Kidney glomerular epithelial cell (primary cell): ENCODE results near the gene DNAH14.

Experiments used
- DNase-seq: peaks from one replicate; lab custom pipeline; 2025; lab: John Stamatoyannopoulos, UW

The DNAH14 gene

DNA sequence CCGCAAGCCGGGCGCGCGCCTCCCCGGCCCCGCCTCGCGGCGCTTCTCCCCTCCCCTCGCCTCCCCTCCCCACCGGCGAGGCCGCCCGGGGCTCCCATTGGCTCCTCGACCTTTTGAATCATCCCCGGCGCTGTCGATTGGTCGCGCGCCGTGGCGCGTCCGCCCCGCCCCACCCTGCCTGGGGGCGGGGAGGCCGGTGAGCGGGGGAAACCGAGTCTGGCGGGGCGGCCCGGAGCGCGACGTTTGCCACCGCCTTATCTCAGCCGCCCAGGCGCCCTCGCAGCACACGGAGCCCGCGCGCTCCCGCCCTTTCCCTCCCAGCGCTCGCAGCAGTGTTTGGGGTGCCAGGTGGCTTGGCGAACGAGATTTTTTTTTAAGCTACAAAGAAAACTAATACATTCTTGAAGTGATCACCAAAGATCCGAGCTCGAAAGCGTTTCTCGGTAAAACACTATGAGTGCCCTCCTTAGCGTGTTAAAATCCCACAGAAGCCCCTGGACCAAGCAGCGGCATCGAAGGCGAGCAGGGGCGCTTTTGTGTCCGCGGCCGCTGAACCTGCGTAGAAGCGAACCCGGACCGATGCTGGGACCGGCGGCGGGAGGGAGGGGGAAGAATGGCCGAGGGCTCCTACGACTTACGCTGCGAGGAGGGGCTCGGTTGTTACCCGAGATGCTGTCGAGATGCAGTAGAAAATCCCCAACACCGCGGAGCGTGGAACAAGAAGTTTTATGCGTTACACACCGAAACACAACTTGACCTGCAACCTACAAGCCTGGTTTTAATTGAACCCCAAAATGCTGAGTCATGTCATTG, 498.8 kb downstream of the DNAH14 start:
- peak; percentile 77 for DNase-seq

DNA sequence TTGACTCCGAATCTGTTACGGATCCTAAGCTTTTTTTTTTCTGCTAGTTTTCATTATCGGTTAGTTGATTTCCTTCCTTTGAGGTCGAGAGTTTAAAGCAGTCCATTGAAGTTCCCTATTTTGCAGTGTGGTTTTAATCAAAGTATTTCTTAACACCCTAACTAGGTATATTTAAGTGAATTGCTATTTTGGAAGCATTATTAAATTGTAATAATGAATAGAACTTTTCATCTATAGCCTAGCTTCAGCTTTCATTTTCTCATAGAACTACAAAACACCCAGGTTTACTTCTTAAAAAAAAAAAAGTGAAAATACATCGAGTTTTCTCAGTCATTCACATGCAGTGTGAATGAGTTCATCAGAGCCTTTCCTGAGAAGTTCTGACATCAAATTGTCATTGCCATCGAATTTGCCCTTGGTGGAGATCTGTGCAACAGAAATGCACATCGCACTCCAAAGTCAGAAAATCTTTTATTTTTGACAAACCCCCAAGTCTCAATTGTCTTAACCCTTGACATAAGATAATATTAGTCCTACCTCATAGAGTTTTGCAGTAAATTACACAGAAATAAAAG, 499.5 kb downstream of the DNAH14 start:
- DNase-seq, result no peak

DNA sequence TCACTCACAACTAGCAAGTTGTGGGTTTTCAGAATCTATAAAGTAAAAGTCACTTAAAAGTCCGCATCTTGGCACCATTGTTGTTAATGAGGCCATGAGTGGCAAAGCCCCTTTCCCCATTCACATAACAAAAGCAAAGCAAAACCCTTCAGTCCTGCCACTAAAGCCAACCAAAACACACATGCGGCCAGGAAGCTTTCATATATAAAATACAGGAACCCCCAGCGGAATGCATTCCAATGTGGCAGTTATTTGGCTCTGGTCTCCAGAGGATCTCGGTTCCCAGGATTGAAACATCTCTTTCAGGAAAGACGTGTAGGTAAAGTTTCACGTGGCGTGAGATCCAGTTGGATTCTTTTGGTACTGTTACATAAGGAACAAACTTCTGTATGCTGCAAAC, 500.8 kb downstream of the DNAH14 start:
- DNase-seq, result no peak

DNA sequence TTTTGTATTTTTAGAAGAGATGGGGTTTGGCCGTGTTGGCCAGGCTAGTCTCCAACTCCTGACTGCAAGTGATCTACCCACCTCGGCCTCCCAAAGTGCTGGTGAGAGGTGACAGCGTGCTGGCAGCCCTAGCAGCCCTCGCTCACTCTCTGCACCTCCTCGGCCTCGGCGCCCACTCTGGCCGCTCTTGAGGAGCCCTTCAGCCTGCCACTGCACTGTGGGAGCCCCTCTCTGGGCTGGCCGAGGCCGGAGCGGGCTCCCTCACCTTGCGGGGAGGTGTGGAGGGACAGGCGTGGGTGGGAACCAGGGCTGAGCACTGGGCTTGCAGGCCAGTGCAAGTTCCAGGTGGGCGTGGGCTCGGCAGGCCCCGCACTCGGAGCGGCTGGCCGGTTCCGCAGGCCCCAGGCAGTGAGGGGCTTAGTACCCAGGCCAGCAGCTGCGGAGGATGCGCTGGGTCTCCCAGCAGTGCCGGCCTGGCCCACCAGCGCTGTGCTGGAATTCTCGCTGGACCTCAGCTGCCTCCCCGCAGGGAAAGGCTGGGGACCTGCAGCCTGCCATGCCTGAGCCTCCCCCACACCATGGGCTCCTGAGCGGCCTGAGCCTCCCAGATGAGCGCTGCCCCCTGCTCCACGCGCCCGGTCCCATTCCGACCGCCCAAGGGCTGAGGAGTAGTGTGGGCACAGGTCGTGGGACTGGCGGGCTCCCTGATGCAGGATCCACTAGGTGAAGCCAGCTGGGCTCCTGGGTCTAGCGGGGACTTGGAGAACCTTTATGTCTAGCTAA, 501.8 kb downstream of the DNAH14 start:
- DNase-seq, result no peak

DNA sequence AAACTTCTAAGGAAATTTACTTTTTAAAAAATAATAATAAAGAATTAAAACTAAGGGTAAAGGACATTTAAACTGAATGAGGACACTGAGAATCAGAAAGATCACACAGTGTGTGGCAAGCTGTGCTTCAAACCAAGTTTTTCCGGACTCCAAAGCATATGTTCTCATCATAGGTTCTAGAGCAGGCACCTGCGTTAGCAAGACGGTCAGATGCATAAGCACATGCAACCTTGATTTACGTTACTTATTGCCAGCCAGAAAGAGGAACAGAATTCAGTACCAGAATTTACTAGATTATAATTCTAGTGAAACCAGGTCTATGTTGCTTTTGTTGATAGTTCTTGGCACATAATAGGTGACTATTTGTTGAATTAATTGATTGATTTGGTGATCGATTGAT, 504.6 kb downstream of the DNAH14 start:
- no peak for DNase-seq

DNA sequence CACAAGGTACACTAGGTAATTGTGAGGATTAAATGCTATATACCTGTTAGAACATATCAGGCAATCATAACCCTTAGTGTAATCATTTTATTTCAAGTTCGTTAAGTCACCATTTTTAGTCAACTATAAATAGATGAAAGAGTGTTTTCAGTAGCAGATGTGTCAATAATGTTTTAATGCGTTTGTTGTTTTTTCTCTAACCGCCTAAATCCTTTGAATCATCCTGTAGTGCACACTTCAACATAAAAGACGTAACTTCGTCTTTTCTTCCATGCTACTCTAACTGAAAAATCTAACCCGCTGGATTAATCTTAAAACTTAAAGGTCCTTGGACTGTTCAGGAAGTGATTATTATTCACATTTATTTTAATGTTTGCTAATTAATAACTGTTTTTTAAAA, 505.6 kb downstream of the DNAH14 start:
- no peak for DNase-seq

DNA sequence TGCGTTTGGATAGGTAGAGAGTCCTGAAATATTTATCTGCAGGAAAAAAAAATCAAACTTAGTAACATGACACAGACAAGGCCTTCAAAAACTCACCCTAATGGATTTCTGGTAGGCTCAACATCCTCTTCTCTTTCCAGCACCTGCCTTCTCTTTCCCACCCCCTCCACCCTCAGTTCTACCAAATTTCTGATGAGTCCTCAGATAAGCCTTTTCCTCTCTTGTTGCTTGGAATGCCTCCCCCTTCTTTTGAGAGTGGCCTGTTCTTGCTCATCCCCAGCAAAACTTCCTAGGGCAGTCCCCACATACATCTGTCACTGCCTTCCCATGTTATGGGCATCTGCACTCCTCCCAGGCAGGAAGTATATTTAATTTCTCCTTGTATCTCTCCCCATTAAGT, 506.0 kb downstream of the DNAH14 start:
- DNase-seq, result no peak

DNA sequence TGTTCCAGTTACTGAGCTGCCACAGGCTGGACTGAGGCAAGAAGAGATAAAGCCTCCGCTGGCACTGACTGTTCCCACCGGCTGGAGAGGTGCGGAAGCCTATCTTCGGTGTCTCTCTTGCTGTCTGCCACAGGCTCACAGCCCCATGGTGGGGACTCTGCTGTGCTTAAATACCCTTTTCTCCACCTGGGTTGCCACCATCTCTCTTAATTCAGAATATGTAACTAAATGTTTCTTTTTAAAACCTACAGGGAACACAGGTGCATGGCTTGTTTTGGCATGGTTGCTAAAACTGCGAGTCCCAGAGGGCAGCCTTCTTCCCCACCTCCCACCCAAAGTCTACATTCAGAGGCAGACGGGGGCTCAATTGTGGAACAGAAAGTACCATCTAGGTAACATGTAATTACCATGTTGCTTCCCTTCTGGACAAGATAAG, 506.5 kb downstream of the DNAH14 start:
- DNase-seq, result no peak

DNA sequence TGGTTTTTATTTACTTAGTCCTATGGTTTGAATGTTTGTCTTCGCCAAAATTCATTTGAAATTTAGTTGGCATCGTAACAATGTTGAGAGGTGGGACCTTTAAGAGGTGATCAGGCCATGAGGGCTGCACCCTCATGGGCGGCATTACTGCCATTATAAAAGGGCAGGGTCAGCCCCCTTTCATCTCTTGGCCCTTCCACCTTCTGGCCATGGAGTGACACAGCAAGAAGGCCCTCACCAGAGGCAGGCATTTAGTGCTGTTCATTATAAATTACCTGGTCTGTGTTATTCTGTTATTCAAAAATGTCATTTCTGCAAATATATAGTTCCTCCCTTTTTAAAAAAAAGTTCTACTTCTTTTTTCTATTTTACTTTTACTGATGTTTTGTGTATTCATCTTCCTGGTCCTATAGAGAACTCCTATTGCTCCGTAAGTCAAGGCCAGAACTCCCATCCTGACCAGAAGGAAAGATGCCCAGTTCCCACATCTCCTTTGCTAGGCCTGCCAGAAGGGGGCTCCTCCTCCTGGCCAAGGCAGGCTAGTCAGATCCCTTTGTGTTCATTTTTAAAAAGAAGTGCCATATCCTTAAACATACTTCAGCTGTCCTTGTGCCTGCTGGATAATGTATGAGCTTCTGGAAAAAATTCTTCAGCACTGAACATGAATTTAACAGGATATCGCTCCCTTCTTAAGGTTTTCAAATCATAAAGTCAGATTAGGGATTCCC, 508.4 kb downstream of the DNAH14 start:
- no peak for DNase-seq

DNA sequence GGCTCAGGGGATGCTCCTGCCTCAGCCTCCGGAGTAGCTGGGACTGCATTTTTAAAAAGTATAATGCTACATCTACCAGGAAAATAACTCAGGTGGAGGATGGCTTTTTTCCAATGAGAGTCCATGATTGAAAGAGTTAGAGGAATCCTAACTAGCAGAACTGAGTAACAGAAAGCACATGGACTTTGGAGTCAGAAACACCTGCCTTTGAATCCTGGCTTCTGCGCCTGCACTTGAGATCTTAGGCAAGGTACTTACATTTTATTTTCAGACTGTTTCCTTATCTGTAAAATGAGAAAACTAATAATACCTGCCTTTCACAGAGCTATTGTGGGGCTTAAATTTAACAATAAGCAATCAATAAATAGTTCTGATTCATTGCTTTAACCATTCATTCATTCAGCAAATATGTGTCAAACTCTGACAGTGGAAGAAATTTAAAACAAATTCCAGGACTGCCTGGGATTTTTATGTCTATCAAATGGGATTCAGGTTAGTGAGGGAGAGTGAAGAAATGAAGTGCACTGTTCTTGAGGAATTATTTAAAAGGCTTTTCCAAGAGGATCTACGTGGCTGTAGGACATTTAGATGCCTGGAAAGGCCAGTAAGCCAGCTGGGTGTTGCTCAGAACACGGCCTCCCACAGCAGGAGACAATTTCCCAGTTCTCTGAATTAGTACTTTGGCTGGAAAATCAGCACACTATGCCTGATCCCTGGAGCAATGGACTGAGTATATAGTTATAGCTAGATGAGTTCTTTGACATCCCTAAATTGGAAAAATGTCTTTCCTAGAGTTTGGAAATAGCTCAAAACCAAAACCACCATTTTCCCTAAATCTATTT, 511.1 kb downstream of the DNAH14 start:
- no peak for DNase-seq

DNA sequence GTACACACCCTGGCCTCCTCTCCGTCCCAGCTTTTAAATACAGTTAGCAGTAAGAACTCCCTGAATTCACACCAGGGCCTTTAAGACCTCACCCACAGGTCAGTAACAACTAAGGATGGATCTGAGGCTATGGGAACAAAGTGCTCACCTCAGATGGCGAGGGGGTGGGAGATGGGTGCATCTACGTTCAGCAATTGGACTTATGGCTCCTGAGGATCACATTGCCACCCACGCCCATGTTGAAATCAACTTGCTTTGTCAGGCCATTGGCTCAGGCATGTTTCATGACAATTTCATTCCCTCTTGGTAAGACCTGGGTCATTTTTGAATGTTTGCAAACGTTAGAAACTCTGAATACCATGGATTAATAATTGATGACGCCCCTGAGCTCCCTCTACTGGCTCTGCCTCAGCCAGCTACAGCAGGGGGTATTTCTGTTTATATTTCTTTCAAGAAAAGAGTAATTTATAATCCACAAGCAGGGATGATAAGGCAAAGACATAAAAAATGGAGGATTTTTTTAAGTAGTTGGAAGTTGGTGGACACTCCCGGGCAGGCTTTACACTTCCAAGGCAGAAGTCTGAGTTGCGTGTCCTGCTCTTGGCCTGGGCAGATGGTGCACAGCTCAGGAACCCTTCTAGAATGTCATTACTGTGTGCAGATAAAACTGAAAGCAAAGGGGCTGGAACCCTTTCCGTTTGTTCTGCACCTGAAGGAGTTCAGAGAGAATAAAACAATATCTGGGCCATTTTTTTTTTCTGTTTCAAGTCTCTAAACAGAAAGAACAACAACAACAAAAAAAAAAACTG, 512.0 kb downstream of the DNAH14 start:
- DNase-seq, result peak; percentile 49

DNA sequence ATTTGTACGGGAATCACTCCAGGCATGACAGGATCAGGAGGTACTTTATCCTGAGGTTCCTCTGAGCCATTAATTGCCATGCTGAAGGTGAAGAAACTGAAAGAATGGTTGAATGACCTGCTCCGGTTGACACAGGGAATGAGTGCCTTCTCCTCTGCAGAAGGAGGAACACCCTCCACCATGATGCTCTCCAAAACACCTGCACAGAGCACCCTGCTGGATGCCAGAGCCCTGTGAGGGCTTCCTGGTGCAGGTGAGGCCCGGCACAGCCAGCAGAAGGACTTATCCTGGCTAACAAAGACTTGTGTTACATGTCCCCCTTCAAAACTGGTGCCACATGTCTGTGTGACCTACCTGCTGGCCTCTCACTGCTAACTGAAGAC, 512.6 kb downstream of the DNAH14 start:
- DNase-seq, result no peak

DNA sequence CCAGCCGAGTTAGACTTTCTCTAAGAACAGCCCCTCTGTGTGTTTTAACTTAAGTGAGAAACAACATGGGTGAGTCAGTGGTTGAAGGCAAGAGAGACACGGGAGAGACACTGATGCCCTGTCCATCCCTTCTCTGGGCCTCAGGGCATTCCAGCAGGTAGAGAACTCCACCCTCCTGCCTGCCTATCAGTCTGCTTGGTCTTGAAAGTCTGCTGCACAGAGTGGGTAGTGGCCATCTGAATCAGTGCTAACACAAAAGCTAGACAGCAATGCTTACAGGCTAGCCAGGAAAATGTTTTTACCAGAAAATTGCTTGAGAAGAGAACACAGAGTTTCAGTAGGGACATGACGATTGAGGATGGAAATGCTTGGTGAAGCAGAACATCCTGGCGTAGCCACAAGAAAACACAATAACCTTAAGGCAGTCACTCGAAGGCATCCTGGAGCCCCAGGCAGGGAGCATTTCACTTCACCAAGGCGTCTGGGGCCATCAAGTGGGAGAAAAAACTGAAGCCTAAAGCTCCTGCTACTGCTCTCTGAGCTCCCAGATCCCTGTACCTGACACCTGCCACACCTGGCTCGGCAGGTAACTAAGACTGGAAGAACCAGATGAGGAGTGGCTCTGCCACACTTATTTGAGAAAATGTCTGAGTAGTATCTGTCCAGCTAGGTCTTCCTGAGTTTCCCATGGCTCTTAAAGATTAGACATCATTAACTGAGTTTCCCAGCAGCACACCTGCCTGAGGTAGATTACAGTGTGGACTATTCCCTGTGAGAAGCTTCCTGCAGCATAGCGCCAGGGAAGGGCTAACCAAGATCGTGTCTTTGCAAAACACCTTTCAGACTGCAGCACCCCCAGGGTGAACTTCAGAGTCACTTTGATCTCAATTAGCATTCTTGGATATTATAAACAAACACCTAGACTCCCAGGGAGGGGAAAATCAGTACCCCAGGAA, 516.4 kb downstream of the DNAH14 start:
- DNase-seq, result peak; percentile 70

DNA sequence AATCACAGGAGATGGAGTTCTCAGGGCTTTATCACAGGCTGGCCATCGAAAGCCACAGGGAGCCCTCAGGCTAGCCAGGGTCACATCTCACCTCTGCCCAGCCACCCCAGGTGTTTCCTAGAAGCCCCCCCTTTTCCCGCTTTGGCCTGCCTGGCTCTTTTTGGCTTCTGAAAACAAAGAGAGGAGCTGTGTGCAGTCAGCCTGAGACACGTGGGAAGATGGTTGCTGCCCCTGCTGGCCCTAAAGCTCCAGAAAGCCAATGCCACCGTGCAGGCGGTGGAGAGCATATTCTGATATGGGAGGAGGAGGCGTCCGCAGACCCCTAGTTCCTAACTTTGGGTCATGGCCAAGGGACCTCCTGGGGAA, 517.1 kb downstream of the DNAH14 start:
- no peak for DNase-seq

DNA sequence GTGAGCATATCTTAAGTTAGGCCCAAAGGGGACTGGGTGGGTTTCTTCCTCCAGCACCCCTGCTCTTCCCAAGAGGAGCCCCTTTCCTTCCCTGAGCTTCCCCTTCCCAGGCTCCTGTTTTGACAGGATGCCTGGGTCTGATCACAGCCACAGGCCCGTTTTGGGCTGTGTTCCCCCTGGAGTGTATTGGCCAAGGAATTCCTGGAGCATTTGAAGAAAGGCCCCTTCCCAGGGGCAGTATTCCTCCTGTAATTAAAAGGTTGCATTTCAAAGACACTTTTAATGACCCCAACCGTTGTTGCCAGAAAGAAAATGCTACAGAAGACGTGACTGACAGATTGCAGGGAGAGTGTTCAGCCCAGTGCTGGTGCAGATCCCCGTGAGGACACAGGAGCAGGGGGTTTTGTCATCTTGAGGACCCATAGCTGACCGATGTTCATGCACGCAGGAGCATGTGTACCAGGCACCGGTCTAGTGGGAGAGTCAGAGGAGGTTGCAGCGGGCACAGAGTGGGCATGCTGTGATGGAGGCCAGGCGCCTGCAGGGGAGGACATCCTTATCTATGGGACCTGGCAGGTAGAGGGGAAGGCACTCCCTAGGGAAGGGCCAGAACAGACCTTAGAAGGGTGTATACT, 517.6 kb downstream of the DNAH14 start:
- no peak for DNase-seq

DNA sequence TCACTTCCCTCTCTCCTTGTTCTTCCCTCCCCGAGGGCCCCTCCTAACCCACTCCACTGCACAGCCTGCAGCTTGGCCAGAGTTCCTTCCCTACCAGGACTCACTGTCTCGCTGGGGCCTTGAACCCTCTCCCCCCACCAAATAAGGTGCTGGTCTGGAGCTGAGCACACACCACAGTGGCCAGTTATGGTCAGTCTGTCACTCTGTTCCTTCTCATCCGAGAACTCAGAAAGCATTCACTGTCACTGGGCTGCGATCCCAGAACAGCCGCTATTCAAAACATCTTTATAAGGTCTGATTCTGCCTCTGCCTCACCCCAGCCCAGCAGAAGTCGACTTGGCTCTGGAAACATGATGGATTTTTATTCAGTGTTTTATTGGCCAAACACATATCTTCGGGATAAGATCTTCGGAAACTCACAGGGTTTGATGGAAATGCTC, 518.2 kb downstream of the DNAH14 start:
- DNase-seq, result no peak

DNA sequence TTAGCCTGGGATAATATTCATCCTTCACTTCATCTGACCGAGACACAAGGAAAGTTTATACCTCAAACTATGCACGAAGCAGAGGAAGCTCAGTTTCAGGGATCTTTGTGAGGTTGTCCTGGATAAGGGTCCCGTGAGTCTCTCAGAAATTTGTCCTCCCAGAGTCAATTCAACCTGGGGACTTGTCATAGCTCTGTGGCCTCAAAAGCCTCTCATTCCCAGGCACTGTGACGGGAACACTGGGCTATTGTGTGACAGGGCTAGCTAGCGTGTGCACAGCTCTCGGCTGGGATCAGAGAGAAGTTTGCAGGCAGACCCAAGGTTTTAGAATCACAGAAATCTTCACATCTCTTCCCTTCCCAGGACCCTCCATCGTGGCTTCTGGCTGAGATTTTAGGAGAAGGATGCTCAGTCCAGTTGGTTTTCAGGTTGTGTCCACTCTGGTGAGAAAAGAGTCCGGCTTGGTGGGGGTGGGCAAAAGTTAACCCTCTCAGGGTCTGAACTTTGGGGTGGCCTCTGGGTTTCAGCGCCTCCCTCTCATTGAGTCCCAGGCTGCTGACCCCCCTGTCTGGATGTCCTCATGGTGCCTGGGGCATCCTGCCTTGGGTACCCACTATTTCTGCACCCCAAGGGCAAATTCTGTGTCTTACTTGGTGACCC, 518.8 kb downstream of the DNAH14 start:
- DNase-seq, result no peak
